Progenitor cell of endocrine pancreas (in vitro differentiated cells): Measurements from ENCODE around the gene PTCH1. TPM values are rescaled to one million over a fixed set of nuclear protein-coding genes. Genes with fewer than 3 reads are reported as not detected.

Source experiments
- DNase-seq: peaks from one replicate; pipeline ENCODE4 v3.0.0; 2021; ENCODE audit warnings: low spot score; ENCODE audit not compliant: unreplicated experiment
- H3K27ac Mint-ChIP-seq: 2 replicates; pipeline ENCODE4 v1.8.0; 2021; ENCODE audit warnings: mild to moderate bottlenecking, moderate library complexity, mixed read lengths
- H3K27me3 Mint-ChIP-seq: 2 replicates; pipeline ENCODE4 v1.8.0; 2021; ENCODE audit warnings: mixed read lengths
- H3K36me3 Mint-ChIP-seq: 2 replicates; pipeline ENCODE4 v1.8.0; 2022; ENCODE audit warnings: mixed read lengths; ENCODE audit not compliant: insufficient read depth
- H3K4me1 Mint-ChIP-seq: 2 replicates; pipeline ENCODE4 v1.8.0; 2021; ENCODE audit warnings: low read depth, mixed read lengths
- H3K4me3 Mint-ChIP-seq: 2 replicates; pipeline ENCODE4 v1.8.0; 2021; ENCODE audit warnings: low read depth, mild to moderate bottlenecking, moderate library complexity, mixed read lengths
- H3K9me3 Mint-ChIP-seq: 2 replicates; pipeline ENCODE4 v1.8.0; 2021; ENCODE audit warnings: low read depth, mixed read lengths
- total RNA-seq: library from RNA; stranded (reverse); gene quantifications from 2 replicates; pipeline ENCODE4 v1.2.1, GENCODE V29; 2021
- TF ChIP-seq, protein P1 (sequence below): fragments of 200-600 bp; sonication (generic); IDR thresholded peaks from one replicate; pipeline ENCODE4 v1.5.0; 2021; ENCODE audit warnings: antibody characterized with exemption, mild to moderate bottlenecking; ENCODE audit not compliant: unreplicated experiment

The PTCH1 gene
- total RNA-seq, 1 donor from 2014 or later: 56.3 TPM

DNA sequence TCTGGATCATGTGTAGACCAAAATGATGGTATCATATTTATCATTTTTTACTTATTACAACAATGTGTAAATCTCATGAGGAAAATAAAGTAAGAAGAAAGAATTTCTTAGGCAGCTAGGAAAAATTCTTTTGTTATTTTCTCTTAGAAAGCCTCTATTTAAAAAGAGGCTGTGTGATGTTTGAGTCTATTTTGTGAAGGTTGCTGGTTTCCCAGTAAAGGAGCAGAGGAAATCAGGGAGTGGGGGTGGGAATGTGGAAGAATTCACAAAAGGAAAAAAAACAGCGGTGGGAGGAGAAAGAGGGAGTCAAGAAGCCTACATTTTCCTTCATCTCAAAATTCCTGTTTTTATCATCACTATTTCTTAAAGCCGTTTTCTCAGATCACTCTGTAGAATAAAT lies 20.1 kb downstream of the PTCH1 start:
- TF ChIP-seq, protein P1, sequence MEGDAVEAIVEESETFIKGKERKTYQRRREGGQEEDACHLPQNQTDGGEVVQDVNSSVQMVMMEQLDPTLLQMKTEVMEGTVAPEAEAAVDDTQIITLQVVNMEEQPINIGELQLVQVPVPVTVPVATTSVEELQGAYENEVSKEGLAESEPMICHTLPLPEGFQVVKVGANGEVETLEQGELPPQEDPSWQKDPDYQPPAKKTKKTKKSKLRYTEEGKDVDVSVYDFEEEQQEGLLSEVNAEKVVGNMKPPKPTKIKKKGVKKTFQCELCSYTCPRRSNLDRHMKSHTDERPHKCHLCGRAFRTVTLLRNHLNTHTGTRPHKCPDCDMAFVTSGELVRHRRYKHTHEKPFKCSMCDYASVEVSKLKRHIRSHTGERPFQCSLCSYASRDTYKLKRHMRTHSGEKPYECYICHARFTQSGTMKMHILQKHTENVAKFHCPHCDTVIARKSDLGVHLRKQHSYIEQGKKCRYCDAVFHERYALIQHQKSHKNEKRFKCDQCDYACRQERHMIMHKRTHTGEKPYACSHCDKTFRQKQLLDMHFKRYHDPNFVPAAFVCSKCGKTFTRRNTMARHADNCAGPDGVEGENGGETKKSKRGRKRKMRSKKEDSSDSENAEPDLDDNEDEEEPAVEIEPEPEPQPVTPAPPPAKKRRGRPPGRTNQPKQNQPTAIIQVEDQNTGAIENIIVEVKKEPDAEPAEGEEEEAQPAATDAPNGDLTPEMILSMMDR: no peak
- DNase-seq: no peak
- H3K27ac Mint-ChIP-seq: no peak overlapping the region
- no peak overlapping the region for H3K4me3 Mint-ChIP-seq
- H3K36me3 Mint-ChIP-seq: peaks cover 18% of the 10 kb centered on the region
- H3K4me1 Mint-ChIP-seq: peaks cover 44% of the 10 kb centered on the region
- H3K9me3 Mint-ChIP-seq: no peaks in the 10 kb centered on the region
- H3K27me3 Mint-ChIP-seq: no peaks in the 10 kb centered on the region

DNA sequence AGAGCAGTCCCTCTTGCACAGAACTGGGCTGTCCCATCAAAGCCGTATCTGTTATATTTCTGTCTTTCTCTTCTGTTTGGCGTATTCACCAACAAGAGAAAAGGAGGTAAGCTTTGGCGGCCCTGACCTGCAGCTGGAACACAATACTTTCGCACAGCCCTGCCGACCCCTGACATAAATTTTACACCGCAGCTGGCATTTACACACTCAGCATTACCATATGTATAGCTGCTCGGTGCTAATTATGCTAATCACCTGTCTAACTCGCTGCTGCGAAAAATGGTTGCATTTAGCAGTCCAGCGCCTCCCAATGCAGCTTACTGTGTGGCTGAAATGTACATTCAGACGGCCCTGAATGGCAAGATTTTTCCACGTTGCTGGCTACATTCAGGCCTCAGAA lies 20.8 kb downstream of the PTCH1 start:
- Mint-ChIP-seq H3K36me3 (peaks cover 15% of the 10 kb centered on the region), H3K4me3 (no peak overlapping the region), H3K9me3 (no peaks in the 10 kb centered on the region), H3K27me3 (no peaks in the 10 kb centered on the region), H3K4me1 (peaks cover 43% of the 10 kb centered on the region), H3K27ac (no peak overlapping the region)
- TF ChIP-seq, protein P1: no peak
- DNase-seq: no peak

DNA sequence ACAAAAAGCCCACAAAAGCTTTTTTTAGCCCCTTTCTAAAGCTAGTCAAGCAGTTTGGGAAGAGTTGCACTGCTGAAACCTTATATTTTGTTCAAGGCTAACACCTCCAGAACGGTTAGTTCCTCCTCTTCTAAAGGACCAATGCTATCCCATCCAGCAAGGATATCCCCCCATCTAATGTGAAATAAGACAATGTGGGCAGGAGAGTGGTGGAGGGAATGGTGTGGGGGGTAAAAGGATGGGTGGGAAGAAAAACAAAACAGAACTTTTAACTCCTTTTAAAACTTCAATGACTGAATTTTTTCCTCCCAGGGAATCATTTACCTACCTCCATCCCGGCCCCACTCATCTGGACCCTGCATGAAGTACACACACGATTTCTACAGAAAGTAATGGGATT lies 21.2 kb downstream of the PTCH1 start:
- Mint-ChIP-seq H3K27ac (no peak overlapping the region), H3K36me3 (peaks cover 15% of the 10 kb centered on the region), H3K9me3 (no peaks in the 10 kb centered on the region), H3K27me3 (no peaks in the 10 kb centered on the region), H3K4me3 (no peak overlapping the region), H3K4me1 (peaks cover 44% of the 10 kb centered on the region)
- TF ChIP-seq, protein P1: no peak
- DNase-seq: no peak

DNA sequence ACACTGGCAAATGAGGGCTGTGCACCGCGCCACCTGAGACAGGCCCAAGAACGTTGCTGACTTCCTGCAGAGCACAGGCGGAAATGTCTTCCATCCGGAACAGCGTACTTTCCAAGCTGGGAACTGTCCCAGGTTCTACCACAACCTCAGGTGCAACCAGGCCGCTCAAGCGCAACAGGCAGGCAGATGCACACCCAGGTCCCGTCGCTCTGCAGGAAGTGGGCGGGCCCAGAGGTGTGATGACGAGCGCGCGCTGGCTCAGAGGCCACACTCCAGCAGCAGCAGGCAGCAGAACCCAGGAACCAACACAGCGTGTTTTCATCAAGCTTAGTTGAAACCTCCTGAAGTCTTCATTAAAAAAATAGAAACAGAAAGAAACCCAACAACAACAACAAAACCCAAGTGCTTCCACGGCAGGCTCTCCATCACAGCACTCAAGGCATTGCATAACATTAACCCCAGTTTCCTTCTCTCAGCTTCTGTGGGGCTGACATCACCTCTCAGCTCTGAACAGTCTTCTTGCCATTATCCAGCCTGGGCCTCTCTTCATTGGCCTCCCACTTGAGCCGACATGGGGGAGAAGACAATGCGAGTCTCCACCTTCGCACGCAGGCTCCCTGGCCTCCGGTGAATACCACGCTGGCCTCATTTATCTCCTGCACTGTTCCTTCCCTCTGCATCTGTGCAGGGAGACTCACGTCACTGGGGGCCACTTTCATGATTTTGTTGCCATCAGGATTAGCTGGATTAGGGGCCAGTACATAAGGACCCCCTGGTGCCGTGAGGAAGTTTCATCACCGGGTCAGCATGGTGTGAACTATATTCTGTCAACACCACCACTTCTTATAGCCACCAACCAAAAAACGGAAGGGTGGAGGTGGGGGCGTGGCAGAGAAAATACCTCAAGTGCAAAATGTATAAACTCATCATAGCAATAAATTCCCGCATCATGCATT lies 22.1 kb downstream of the PTCH1 start:
- no peak overlapping the region for H3K27ac Mint-ChIP-seq
- H3K27me3 Mint-ChIP-seq: no peaks in the 10 kb centered on the region
- TF ChIP-seq, protein P1: no peak
- no peaks in the 10 kb centered on the region for H3K9me3 Mint-ChIP-seq
- no peak for DNase-seq
- H3K4me1 Mint-ChIP-seq: peaks cover 39% of the 10 kb centered on the region
- H3K4me3 Mint-ChIP-seq: no peak overlapping the region
- peaks cover 15% of the 10 kb centered on the region for H3K36me3 Mint-ChIP-seq

DNA sequence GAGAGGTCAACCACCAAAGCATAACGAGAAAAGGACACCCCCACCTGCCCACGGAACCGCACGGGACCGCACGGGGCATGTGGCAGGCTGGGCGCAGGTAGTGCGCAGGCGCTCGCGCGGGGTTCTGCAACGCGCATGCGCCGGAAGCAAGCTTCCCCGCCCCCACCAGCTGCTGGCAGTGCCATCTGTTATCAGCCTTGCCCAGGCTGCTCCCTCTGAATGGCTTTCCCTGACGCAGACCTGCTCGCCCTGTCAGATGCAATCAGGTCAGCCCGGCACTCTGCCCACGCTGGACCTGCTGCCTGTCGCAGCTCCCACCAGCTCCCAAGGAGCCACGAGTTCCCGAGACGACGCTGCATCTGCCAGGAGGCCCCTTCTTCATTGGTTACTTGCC lies 22.8 kb downstream of the PTCH1 start:
- H3K36me3 Mint-ChIP-seq: peaks cover 15% of the 10 kb centered on the region
- DNase-seq: no peak
- peaks cover 38% of the 10 kb centered on the region for H3K4me1 Mint-ChIP-seq
- no peaks in the 10 kb centered on the region for H3K9me3 Mint-ChIP-seq
- no peak overlapping the region for H3K4me3 Mint-ChIP-seq
- TF ChIP-seq, protein P1: no peak
- H3K27ac Mint-ChIP-seq: no peak overlapping the region
- no peaks in the 10 kb centered on the region for H3K27me3 Mint-ChIP-seq
